GM12878 (cell line): ENCODE results near the gene COL4A3. TPM values are rescaled to one million over a fixed set of nuclear protein-coding genes. Genes with fewer than 3 reads are reported as not detected.
A peak's percentile ranks its signal among the peaks of the same experiment; 100 is the strongest.

Experiments used
- ATAC-seq: fragments of 200-7000 bp; cut with Tn5 transposase; 3 replicates; pipeline ENCODE4 v1.9.1; 2020; ENCODE audit warnings: mild to moderate bottlenecking, moderate library complexity
- BruUV-seq: library from RNA; stranded (reverse); fragments of 400-500 nt; replicated peaks from 2 replicates; lab custom pipeline; 2021; lab: Mats Ljungman, UMichigan
- CTCF ChIA-PET: fragments of 300-600 bp; sonication (Branson Sonifier 250); formaldehyde crosslinking; extraction: SDS; loops from one replicate; lab custom pipeline; 2021; ENCODE audit warnings: inconsistent platforms; lab: Yijun Ruan, JAX
- POLR2A ChIA-PET: fragments of 350-600 bp; formaldehyde crosslinking; extraction: SDS; loops from one replicate; lab custom pipeline; 2021; ENCODE audit warnings: inconsistent platforms; lab: Charles Lee
- RAD21 ChIA-PET: fragments of 300-600 bp; sonication (Branson Sonifier 250); formaldehyde crosslinking; loops from one replicate; lab custom pipeline; 2023; ENCODE audit warnings: antibody characterized with exemption; ENCODE audit not compliant: unreplicated experiment; lab: Charles Lee
- SMC1A ChIA-PET: fragments of 300-600 bp; sonication (Branson Sonifier 250); formaldehyde crosslinking; loops from one replicate; lab custom pipeline; 2023; ENCODE audit not compliant: unreplicated experiment, uncharacterized antibody; lab: Charles Lee
- DNase-seq: peaks from one replicate; pipeline ENCODE4 v3.0.0-alpha.2; 2011; ENCODE audit warnings: low read depth, low spot score
- FAIRE-seq: peaks from 3 replicates; lab custom pipeline; 2011; peaks lifted over from hg19 to GRCh38; lab: Jason Lieb, UNC
- H2AFZ ChIP-seq: 2 replicates; pipeline ENCODE4 v1.6.0; 2011; ENCODE audit warnings: low read depth, low read length, control low read depth; ENCODE audit not compliant: control insufficient read depth
- H3K27ac ChIP-seq: 2 replicates; pipeline ENCODE4 v1.5.1; 2011; ENCODE audit warnings: control low read depth; ENCODE audit not compliant: control insufficient read depth, insufficient read depth
- H3K27me3 ChIP-seq, 2 experiments: replicated peaks in 1 of 2; 2 replicates each; pipeline versions ENCODE4 v1.6.0 to v1.6.1; 2011; ENCODE audit warnings: low read length in 1 of 2; ENCODE audit not compliant: control insufficient read depth in 2 of 2, insufficient read depth in 2 of 2
- H3K36me3 ChIP-seq, 2 experiments: 2 replicates each; pipeline ENCODE4 v1.5.1; 2011; ENCODE audit warnings: low read length in 1 of 2; ENCODE audit not compliant: control insufficient read depth in 2 of 2, insufficient read depth in 2 of 2
- H3K4me1 ChIP-seq: 2 replicates; pipeline ENCODE4 v1.6.1; 2011; ENCODE audit warnings: mild to moderate bottlenecking, low read length, moderate library complexity, mixed read lengths; ENCODE audit not compliant: control insufficient read depth, insufficient read depth
- H3K4me2 ChIP-seq: 2 replicates; pipeline ENCODE4 v1.6.0; 2011; ENCODE audit warnings: control low read depth; ENCODE audit not compliant: control insufficient read depth, insufficient read depth
- H3K4me3 ChIP-seq: fragments of 200-600 bp; sonication (generic); 2 replicates; pipeline ENCODE4 v1.5.1; 2016
- H3K79me2 ChIP-seq: 2 replicates; pipeline ENCODE4 v1.6.0; 2011; ENCODE audit warnings: low read length; ENCODE audit not compliant: control insufficient read depth, insufficient read depth
- H3K9ac ChIP-seq: 2 replicates; pipeline ENCODE4 v1.8.0; 2011; ENCODE audit warnings: low read length, control low read depth, mixed read lengths; ENCODE audit not compliant: control insufficient read depth, insufficient read depth
- H3K9me3 ChIP-seq: replicated peaks from 3 replicates; pipeline ENCODE4 v1.5.1; 2011; ENCODE audit warnings: mild to moderate bottlenecking, low read length; ENCODE audit not compliant: control insufficient read depth, insufficient read depth
- H4K20me1 ChIP-seq: 2 replicates; pipeline ENCODE4 v1.6.0; 2011; ENCODE audit not compliant: control insufficient read depth, insufficient read depth
- BCL11A ChIP-seq: IDR thresholded peaks from 2 replicates; pipeline ENCODE4 v1.6.1; 2011; ENCODE audit warnings: low read depth, low read length
- CUX1 ChIP-seq: IDR thresholded peaks from 2 replicates; pipeline ENCODE4 v1.6.1; 2012; ENCODE audit warnings: improper control_type of control experiment, low read depth, low read length; ENCODE audit not compliant: insufficient replicate concordance
- FOXM1 ChIP-seq: IDR thresholded peaks from 2 replicates; pipeline ENCODE4 v1.6.1; 2012; ENCODE audit warnings: low read depth, mild to moderate bottlenecking, inconsistent platforms, low read length, moderate library complexity
- MLLT1 ChIP-seq: fragments of 450-650 bp; IDR thresholded peaks from 2 replicates; pipeline ENCODE4 v1.6.1; 2016; ENCODE audit warnings: mild to moderate bottlenecking
- NFIC ChIP-seq: IDR thresholded peaks from 2 replicates; pipeline ENCODE4 v1.6.1; 2012; ENCODE audit warnings: low read depth, mild to moderate bottlenecking, inconsistent platforms, low read length, moderate library complexity
- PAX8 ChIP-seq: fragments of 450-650 bp; IDR thresholded peaks from 2 replicates; pipeline ENCODE4 v1.6.1; 2017; ENCODE audit warnings: mild to moderate bottlenecking, moderate library complexity
- SIX5 ChIP-seq: IDR thresholded peaks from 2 replicates; pipeline ENCODE4 v1.6.1; 2011; ENCODE audit warnings: mild to moderate bottlenecking, low read depth, low read length, moderate library complexity; ENCODE audit not compliant: severe bottlenecking
- ZNF274 ChIP-seq: IDR thresholded peaks from one replicate; pipeline ENCODE4 v1.8.0; 2011; ENCODE audit not compliant: insufficient read length, insufficient read depth
- ZZZ3 ChIP-seq: IDR thresholded peaks from 2 replicates; pipeline ENCODE4 v1.6.1; 2011; ENCODE audit warnings: low read depth; ENCODE audit not compliant: control insufficient read depth, insufficient read length
- WGBS: methylation state at CpG from one replicate; pipeline ENCODE4 v1.1.6; 2016; ENCODE audit warnings: low lambda C conversion rate; ENCODE audit not compliant: insufficient replicate concordance, insufficient coverage; ENCODE audit errors: missing lambda C conversion rate; 5-methylcytosine and 5-hydroxymethylcytosine counted together
- in situ Hi-C: fragments of 300-500 bp; cut with MboI; formaldehyde crosslinking; loops from 9 replicates; pipeline ENCODE4 v1.14.3; 2018; ENCODE audit warnings: mixed read lengths
- intact Hi-C: fragments of 100-400 bp; cut with micrococcal nuclease; formaldehyde crosslinking; loops from one replicate; pipeline ENCODE4 v1.14.2; 2022; ENCODE audit not compliant: unreplicated experiment
- polyA plus RNA-seq, 11 experiments: library from polyadenylated mRNA; depleted of rRNA in 4 of 11; unstranded in 6 of 11; stranded (reverse) in 5 of 11; fragments of >200 nt; fragmentation: Nextera tagmentation in 4 of 11; fragmentation: Illumina TruSeq in 1 of 11; extraction: Ambion mirVana in 4 of 11; extraction: Trizol in 1 of 11; gene quantifications; 1 replicate in 1 of 11; 2 replicates in 10 of 11; pipeline versions ENCODE4 v1.2.1 to v1.2.3, GENCODE V29; 2011 to 2016; ENCODE audit warnings: inconsistent platforms in 2 of 11, missing spikeins in 2 of 11, low read depth in 1 of 11
- total RNA-seq, 4 experiments: library from RNA; depleted of rRNA in 3 of 4; stranded (reverse); fragments of >200 nt in 3 of 4; fragmentation: Illumina TruSeq in 1 of 4; extraction: Trizol in 1 of 4; gene quantifications; 2 replicates each; pipeline versions ENCODE4 v1.2.1 to v1.2.3, GENCODE V29; 2013 to 2021

COL4A3 gene
- total and polyA plus RNA-seq, 10 of the 15 experiments (the other 5 are each of a cell fraction or from before 2014, with no cell fraction given): 0.34 to 10.5 (median 3.8) TPM

GRCh38 chr2:227177592-227178336 lies 13.3 kb downstream of the COL4A3 start (continued):
- no peak for TF ChIP-seq SIX5
- TF ChIP-seq CUX1: no peak
- TF ChIP-seq ZNF274: no peak
- no peak for TF ChIP-seq BCL11A
- TF ChIP-seq, all 136 proteins: peak for 0

DNA sequence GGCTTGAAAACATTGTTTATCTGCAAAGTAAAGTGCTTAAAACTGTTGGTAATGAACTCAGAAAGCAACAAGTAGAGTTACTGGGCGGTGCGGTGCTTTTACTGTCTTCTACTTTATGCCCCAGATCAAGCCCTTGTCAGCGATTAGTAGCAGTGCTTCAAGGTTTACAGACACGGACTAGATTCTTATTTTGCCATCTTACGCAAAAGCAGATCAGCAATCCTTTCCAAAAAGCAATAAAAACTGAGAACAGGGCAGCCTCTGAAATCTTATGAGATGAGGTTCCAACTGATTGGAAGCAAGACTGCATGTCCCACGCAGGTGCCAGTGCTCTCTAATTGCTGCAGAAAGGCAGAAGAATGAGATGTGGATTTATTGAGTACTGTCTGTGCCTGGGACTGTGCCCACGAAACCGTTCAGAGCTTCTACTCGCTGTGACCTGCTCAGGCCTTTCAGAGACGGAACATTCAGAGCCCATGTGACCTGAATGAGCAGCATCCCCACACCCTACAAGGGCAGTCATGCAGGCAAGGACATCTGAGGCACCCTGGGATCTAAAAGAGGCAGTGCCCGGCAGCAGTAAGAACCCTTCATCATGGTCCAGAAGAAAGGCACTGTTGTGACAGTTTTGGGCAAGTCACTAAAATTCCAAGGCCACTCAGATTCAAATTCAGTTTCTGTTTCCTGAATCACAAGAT lies 15.7 kb downstream of the COL4A3 start:
- DNase-seq (no peak), FAIRE-seq (no peak)
- RAD21 ChIA-PET: no interaction called here
- H3K9ac ChIP-seq: no peak overlapping the region
- no peaks in the 10 kb centered on the region for H3K36me3 ChIP-seq
- H3K9me3 ChIP-seq: no peaks in the 10 kb centered on the region
- POLR2A ChIA-PET: no interaction called here
- no peak for TF ChIP-seq NFIC
- TF ChIP-seq ZZZ3: no peak
- no peak for TF ChIP-seq FOXM1
- TF ChIP-seq PAX8: no peak
- no peak for TF ChIP-seq MLLT1
- TF ChIP-seq, all 136 proteins: peak for 0
- Histone ChIP-seq H3K79me2 (no peaks in the 10 kb centered on the region), H4K20me1 (no peaks in the 10 kb centered on the region), H3K4me1 (no peaks in the 10 kb centered on the region), H3K27me3 (no peaks in the 10 kb centered on the region), H2AFZ (no peak overlapping the region), H3K4me2 (no peak overlapping the region), H3K4me3 (no peak overlapping the region), H3K27ac (no peak overlapping the region)
- ChIA-PET CTCF (no interaction called here), SMC1A (no interaction called here)
- ATAC-seq: peak; percentile 38; the same call in 2 of the 3 replicates
- in situ Hi-C loops: no loop called here
- BruUV-seq: no TSS peak
- WGBS: 95% methylated on average over 11 of the region's 11 CpGs
- intact Hi-C loops: no loop called here
